Keratinocyte (primary cell): ENCODE measurements around the gene EPOP.

Experiments used
- EZH2 ChIP-seq: IDR thresholded peaks from one replicate; pipeline ENCODE4 v1.6.1; 2012; ENCODE audit warnings: inconsistent platforms, mild to moderate bottlenecking, low read length, moderate library complexity
- TF ChIP-seq, protein P1 (sequence below), 3 experiments: IDR thresholded peaks in 1 of 3; conservative IDR thresholded peaks in 1 of 3; optimal IDR thresholded peaks in 1 of 3; 2 replicates in 2 of 3; 3 replicates in 1 of 3; pipeline versions ENCODE3 to v1.5.1; 2011; ENCODE audit warnings: low read length in 3 of 3, mild to moderate bottlenecking in 3 of 3, moderate library complexity in 2 of 3, control low read depth in 1 of 3, inconsistent platforms in 1 of 3; ENCODE audit not compliant: insufficient read depth in 2 of 3; ENCODE audit errors: extremely low read depth in 1 of 3

DNA sequence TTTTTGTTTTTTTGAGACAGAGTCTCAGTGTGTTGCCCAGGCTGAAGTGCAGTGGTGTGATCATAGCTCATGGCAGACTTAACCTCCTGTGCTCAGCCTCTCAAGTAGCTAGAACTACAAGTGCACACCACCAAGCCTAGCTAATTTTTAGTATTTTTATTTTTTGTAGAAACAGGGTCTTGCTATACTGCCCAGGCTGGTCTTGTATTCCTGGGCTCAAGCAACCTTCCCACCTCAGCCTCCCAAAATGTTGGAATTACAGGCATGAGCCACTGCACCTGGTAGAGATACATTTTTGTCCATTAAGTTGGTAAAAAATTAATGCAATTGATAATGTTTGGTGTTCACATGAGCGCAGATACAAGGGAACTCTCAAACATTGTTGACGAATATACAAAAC is 46.8 kb downstream of the EPOP start:
- TF ChIP-seq, protein P1, sequence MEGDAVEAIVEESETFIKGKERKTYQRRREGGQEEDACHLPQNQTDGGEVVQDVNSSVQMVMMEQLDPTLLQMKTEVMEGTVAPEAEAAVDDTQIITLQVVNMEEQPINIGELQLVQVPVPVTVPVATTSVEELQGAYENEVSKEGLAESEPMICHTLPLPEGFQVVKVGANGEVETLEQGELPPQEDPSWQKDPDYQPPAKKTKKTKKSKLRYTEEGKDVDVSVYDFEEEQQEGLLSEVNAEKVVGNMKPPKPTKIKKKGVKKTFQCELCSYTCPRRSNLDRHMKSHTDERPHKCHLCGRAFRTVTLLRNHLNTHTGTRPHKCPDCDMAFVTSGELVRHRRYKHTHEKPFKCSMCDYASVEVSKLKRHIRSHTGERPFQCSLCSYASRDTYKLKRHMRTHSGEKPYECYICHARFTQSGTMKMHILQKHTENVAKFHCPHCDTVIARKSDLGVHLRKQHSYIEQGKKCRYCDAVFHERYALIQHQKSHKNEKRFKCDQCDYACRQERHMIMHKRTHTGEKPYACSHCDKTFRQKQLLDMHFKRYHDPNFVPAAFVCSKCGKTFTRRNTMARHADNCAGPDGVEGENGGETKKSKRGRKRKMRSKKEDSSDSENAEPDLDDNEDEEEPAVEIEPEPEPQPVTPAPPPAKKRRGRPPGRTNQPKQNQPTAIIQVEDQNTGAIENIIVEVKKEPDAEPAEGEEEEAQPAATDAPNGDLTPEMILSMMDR (optimal IDR thresholded peaks at IDR 0.05 in 1 of 3, IDR thresholded peaks at IDR 0.05 in 1 of 3, conservative IDR thresholded peaks at IDR 0.05 in 1 of 3; ENCODE audit: extremely low read depth in 1 of 3, insufficient read depth in 2 of 3, low read length in 3 of 3), result no peak
- TF ChIP-seq EZH2, result no peak
